AG04449 (cell line): ENCODE results near the gene FBXW2.

Experiments
- CTCF ChIA-PET: fragments of 350-600 bp; formaldehyde crosslinking; extraction: SDS; loops from one replicate; lab custom pipeline; 2021; ENCODE audit warnings: antibody characterized with exemption; lab: Yijun Ruan, JAX
- POLR2A ChIA-PET: fragments of 400-600, 350-600 bp; formaldehyde crosslinking; extraction: SDS; loops from one replicate; lab custom pipeline; 2020; ENCODE audit warnings: antibody characterized with exemption, inconsistent platforms; lab: Yijun Ruan, JAX
- DNase-seq: peaks from one replicate; pipeline ENCODE4 v3.0.0-alpha.2; 2010; ENCODE audit warnings: low read depth, low spot score
- H3K4me3 ChIP-seq: 2 replicates; pipeline ENCODE4 v1.5.1; 2011; ENCODE audit warnings: low read depth, mild to moderate bottlenecking, control low read depth, low read length
- TF ChIP-seq, protein P1 (sequence below): IDR thresholded peaks from one replicate; pipeline ENCODE4 v1.5.1; 2011; ENCODE audit warnings: mild to moderate bottlenecking, moderate library complexity, low read length, control low read depth, inconsistent platforms; ENCODE audit not compliant: insufficient read depth; ENCODE audit errors: missing control alignments

FBXW2 gene

DNA sequence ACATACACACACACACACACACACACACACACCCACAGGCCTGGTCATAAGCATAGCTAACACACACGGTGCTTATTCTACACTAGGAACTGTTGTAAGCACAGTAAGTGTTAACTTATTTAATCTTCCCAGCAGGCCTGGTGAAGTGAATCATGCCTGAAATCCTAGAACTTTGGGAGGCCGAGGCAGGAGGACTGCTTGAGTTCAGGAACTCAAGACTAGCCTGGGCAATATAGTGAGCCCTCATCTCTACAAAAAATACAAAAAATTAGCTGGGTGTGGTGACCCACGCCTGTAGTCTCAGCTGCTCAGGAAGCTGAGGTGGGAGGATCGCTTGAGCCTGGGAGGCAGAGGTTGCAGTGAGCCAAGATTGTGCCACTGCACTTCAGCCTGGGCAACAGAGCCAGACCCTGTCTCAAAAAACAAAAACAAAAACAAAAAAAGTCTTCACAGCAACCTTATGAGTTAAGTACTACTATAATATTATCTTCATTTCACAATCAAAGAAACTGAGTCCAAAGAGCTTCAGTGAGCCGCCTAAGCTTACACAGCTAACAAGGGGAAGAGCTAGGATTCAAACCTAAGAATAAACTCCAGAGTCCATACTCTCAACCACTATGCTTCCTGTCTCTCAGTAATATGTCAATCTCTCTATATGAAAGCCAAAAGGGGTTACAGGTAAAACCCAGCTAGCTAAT, 81.2 kb downstream of the FBXW2 start:
- no peak overlapping the region for H3K4me3 ChIP-seq
- POLR2A ChIA-PET = no interaction called here
- TF ChIP-seq, protein P1, sequence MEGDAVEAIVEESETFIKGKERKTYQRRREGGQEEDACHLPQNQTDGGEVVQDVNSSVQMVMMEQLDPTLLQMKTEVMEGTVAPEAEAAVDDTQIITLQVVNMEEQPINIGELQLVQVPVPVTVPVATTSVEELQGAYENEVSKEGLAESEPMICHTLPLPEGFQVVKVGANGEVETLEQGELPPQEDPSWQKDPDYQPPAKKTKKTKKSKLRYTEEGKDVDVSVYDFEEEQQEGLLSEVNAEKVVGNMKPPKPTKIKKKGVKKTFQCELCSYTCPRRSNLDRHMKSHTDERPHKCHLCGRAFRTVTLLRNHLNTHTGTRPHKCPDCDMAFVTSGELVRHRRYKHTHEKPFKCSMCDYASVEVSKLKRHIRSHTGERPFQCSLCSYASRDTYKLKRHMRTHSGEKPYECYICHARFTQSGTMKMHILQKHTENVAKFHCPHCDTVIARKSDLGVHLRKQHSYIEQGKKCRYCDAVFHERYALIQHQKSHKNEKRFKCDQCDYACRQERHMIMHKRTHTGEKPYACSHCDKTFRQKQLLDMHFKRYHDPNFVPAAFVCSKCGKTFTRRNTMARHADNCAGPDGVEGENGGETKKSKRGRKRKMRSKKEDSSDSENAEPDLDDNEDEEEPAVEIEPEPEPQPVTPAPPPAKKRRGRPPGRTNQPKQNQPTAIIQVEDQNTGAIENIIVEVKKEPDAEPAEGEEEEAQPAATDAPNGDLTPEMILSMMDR = no peak
- CTCF ChIA-PET = interaction anchor here (1.0 kb wide), 1 partner anchor 30 kb away, joined by 3 read pairs; no protein-coding TSS in a partner anchor
- DNase-seq = no peak

DNA sequence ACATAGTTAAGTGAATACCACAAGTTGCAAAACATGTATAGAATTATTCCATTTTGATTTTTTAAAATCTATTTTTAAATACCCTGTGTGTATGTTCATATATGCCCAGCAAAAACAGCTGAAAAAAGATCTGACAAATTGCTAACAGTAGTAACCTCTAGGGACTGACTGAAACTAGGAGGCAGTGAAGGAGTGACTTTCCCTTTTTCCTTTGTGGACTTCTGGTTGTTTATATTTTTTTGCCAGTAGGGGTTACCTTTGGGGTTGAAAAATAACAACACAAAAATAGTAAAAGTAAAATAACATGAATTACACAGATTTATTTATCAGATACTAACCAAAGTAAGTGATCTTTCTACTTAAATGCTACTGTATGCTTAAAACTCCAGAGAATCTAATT, 81.9 kb downstream of the FBXW2 start:
- DNase-seq = no peak
- TF ChIP-seq, protein P1 = no peak
- ChIA-PET CTCF (no interaction called here), POLR2A (no interaction called here)
- no peak overlapping the region for H3K4me3 ChIP-seq

DNA sequence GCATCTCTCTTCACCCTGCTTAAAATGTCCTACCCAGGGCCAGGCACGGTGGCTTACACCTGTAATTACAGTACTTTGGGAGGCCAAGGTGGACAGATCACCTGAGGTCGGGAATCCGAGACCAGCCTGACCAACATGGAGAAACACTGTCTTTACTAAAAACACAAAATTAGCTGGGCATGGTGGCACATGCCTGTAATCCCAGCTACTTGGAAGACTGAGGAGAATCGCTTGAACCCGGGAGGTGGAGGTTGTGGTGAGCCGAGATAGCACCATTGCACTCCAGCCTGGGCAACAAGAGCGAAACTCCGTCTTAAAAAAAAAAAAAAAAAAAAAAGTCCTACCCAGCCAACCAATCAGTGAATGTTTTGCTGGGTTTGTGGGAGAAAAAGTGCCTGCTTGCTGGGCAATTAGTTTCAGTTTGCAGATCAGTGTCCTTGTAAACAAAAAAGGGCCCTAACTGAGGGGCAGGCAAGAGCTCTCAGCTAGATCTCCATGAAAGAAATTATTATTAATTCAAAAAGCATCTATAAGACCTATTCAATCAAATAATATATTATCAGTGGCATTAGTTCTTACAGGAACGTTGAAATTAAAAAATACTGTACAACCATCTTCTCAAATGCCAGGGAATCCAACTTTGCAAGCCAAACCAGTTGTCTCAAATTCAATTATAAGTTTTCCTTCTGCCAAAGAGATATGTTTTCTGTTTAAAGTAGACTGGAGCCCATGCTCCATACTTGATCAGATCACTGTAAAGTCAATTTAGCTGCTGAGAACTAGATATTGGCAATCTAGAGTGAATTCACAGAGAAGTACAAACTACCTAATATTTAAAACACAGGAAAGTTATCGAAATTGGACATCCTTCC, 82.9 kb downstream of the FBXW2 start:
- no peak for DNase-seq
- H3K4me3 ChIP-seq = no peak overlapping the region
- ChIA-PET CTCF (no interaction called here), POLR2A (no interaction called here)
- TF ChIP-seq, protein P1 = no peak

DNA sequence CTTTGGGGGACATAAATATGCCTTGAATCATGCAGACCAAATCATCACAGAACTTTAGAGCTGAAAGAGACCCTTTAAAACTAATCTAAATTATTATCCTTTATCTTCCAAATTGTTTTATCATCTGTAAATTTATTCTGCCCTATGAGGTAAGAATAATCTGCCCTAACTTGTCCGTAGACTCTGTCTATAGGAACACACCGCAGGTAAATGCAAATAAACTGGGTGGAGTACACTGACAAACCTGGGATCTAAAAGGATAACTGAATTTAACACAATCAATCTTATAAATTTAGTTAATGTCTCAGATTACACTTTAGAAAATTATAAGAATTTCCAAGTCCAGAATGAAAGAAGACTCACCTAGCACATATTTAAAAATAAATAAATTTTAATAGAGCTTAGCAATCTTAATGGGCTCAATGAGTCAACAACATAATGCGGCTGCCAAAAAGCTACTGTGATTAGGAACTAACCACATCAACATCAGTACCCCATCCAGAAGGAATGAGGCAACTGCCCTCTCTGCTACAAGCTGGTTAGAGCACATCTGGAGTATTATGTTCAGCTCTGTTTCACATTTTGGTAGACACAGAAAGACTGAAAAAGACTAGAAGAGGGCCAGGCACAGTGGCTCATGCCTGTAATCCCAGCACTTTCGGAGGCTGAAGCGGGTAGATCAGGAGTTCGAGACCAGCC, 84.5 kb downstream of the FBXW2 start:
- CTCF ChIA-PET = no interaction called here
- TF ChIP-seq, protein P1 = no peak
- no peak for DNase-seq
- POLR2A ChIA-PET = no interaction called here
- H3K4me3 ChIP-seq = no peak overlapping the region

DNA sequence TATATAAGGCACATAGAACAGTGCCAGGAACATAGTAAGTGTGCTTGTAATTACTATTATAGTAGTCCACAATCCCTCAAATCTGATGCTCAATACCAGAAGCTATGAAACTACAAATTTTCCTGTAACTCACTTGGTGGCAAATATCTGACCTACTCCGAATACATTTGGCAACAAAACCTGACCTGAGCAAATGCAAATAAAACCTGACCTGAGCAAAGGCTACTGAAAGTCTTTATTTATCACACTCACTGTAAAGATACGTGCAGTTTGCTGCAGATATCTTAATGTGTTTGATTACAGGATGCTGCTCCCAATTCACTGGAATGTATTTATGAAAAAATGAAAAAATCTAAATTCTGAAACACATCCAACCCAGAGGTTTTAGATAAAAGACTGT, 86.0 kb downstream of the FBXW2 start:
- no peak overlapping the region for H3K4me3 ChIP-seq
- CTCF ChIA-PET = no interaction called here
- no peak for DNase-seq
- TF ChIP-seq, protein P1 = no peak
- POLR2A ChIA-PET = no interaction called here
